Panc1 (cell line): ENCODE measurements around the gene SMIM22. TPM values are rescaled to one million over a fixed set of nuclear protein-coding genes. Genes with fewer than 3 reads are reported as not detected.

Experiments
- ATAC-seq: fragments of 200-7000 bp; cut with Tn5 transposase; 2 replicates; pipeline ENCODE4 v1.9.1; 2020; ENCODE audit warnings: mild to moderate bottlenecking, moderate library complexity
- BruUV-seq: library from RNA; stranded (reverse); fragments of 400-500 nt; replicated peaks from 2 replicates; lab custom pipeline; 2021; lab: Mats Ljungman, UMichigan
- CTCF ChIA-PET: fragments of 300-600 bp; sonication (Branson Sonifier 250); formaldehyde crosslinking; loops from one replicate; lab custom pipeline; 2022; ENCODE audit warnings: antibody characterized with exemption; lab: Charles Lee
- POLR2A ChIA-PET: fragments of 300-600 bp; sonication (Branson Sonifier 250); formaldehyde crosslinking; loops from one replicate; lab custom pipeline; 2022; ENCODE audit warnings: antibody characterized with exemption; lab: Charles Lee
- DNase-seq: peaks from one replicate; pipeline ENCODE4 v3.0.0-alpha.2; 2010; ENCODE audit warnings: low read depth, low spot score
- H3K27ac ChIP-seq: 2 replicates; pipeline ENCODE4 v1.5.1; 2011; ENCODE audit warnings: mild to moderate bottlenecking, low read length, inconsistent platforms
- H3K27me3 ChIP-seq: fragments of 200-500 bp; sonication (Bioruptor generic); 2 replicates; pipeline ENCODE4 v1.6.0; 2014; ENCODE audit warnings: low read length, inconsistent platforms; ENCODE audit not compliant: control insufficient read depth, insufficient read depth
- H3K36me3 ChIP-seq: fragments of 200-500 bp; sonication (Bioruptor generic); 2 replicates; pipeline ENCODE4 v1.5.1; 2014; ENCODE audit warnings: inconsistent platforms, mild to moderate bottlenecking, low read length, moderate library complexity; ENCODE audit not compliant: control insufficient read depth, insufficient read depth
- H3K4me1 ChIP-seq: 2 replicates; pipeline ENCODE4 v1.5.1; 2011; ENCODE audit warnings: inconsistent platforms, mild to moderate bottlenecking, low read length, moderate library complexity; ENCODE audit not compliant: control insufficient read depth, insufficient read depth
- H3K4me3 ChIP-seq, 2 experiments: 2 replicates each; pipeline ENCODE4 v1.5.1; 2011 to 2012; ENCODE audit warnings: low read depth in 2 of 2, low read length in 2 of 2, mild to moderate bottlenecking in 2 of 2, inconsistent platforms in 1 of 2, moderate library complexity in 1 of 2
- H3K9me3 ChIP-seq: fragments of 200-500 bp; sonication (Bioruptor generic); 2 replicates; pipeline ENCODE4 v1.5.1; 2014; ENCODE audit warnings: low read depth, mild to moderate bottlenecking, inconsistent platforms, low read length, moderate library complexity; ENCODE audit not compliant: control insufficient read depth, insufficient read depth
- POLR2AphosphoS5 ChIP-seq: IDR thresholded peaks from 2 replicates; pipeline ENCODE4 v1.6.1; 2012; ENCODE audit warnings: mild to moderate bottlenecking, low read depth, low read length, moderate library complexity
- SIN3A ChIP-seq: IDR thresholded peaks from 2 replicates; pipeline ENCODE4 v1.6.1; 2012; ENCODE audit warnings: low read depth, mild to moderate bottlenecking, low read length, moderate library complexity, borderline replicate concordance; ENCODE audit not compliant: insufficient read depth
- TCF7L2 ChIP-seq: IDR thresholded peaks from 2 replicates; pipeline ENCODE4 v1.6.1; 2011; ENCODE audit warnings: mild to moderate bottlenecking, low read depth, low read length, inconsistent platforms
- in situ Hi-C: cut with HindIII; loops from 2 replicates; pipeline ENCODE4 v1.10.0; 2016; ENCODE audit warnings: low sequenced_read_pairs, low pct_unique_long_range_greater_than_20kb
- intact Hi-C: fragments of 100-400 bp; cut with micrococcal nuclease; formaldehyde crosslinking; loops from one replicate; pipeline ENCODE4 v1.10.0; 2022; ENCODE audit not compliant: unreplicated experiment
- total RNA-seq: library from RNA; stranded (reverse); gene quantifications from one replicate; pipeline ENCODE4 v1.2.1, GENCODE V29; 2021; ENCODE audit not compliant: unreplicated experiment
- TF ChIP-seq, protein P1 (sequence below), 2 experiments: IDR thresholded peaks; 2 replicates each; pipeline ENCODE4 v1.6.1; 2011 to 2012; ENCODE audit warnings: low read depth in 2 of 2, control low read depth in 1 of 2, low read length in 1 of 2, mild to moderate bottlenecking in 1 of 2, moderate library complexity in 1 of 2; ENCODE audit not compliant: insufficient read depth in 1 of 2
- TF ChIP-seq, protein P2 (sequence below): fragments of 450-650 bp; IDR thresholded peaks from 2 replicates; pipeline ENCODE4 v1.5.1; 2017; ENCODE audit warnings: mild to moderate bottlenecking

SMIM22 gene
- total RNA-seq, 1 experiment from 2014 or later: not detected

DNA sequence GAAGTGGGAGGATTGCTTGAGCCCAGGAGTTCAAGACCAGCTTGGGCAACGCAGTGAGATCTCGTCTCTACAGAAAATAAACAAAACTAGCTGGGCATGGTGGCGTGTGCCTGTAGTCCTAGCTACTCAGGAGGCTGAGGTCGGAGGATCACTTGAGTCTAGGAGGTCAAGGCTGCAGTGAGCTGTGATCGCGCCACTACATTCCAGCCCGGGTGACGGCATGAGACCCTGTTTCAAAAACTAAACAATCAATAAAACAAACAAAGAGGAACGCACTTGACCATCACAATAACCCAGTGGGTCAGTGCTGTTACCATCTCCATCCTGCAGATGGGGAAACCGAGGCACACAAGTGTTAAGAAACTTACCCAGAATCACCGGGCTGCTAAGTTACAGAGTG lies 41.9 kb upstream of the SMIM22 start:
- ATAC-seq (no peak), DNase-seq (no peak)
- in situ Hi-C loops (no loop called here), intact Hi-C loops (no loop called here)
- no peaks in the 10 kb centered on the region for H3K4me1 ChIP-seq
- ChIA-PET POLR2A (no interaction called here), CTCF (no interaction called here)
- BruUV-seq: no TSS peak
- no peaks in the 10 kb centered on the region for H3K27me3 ChIP-seq
- H3K4me3 ChIP-seq: no peak overlapping the region
- H3K9me3 ChIP-seq: no peaks in the 10 kb centered on the region
- no peaks in the 10 kb centered on the region for H3K36me3 ChIP-seq
- TF ChIP-seq SIN3A (no peak), POLR2AphosphoS5 (no peak), TCF7L2 (no peak)
- TF ChIP-seq, protein P1, sequence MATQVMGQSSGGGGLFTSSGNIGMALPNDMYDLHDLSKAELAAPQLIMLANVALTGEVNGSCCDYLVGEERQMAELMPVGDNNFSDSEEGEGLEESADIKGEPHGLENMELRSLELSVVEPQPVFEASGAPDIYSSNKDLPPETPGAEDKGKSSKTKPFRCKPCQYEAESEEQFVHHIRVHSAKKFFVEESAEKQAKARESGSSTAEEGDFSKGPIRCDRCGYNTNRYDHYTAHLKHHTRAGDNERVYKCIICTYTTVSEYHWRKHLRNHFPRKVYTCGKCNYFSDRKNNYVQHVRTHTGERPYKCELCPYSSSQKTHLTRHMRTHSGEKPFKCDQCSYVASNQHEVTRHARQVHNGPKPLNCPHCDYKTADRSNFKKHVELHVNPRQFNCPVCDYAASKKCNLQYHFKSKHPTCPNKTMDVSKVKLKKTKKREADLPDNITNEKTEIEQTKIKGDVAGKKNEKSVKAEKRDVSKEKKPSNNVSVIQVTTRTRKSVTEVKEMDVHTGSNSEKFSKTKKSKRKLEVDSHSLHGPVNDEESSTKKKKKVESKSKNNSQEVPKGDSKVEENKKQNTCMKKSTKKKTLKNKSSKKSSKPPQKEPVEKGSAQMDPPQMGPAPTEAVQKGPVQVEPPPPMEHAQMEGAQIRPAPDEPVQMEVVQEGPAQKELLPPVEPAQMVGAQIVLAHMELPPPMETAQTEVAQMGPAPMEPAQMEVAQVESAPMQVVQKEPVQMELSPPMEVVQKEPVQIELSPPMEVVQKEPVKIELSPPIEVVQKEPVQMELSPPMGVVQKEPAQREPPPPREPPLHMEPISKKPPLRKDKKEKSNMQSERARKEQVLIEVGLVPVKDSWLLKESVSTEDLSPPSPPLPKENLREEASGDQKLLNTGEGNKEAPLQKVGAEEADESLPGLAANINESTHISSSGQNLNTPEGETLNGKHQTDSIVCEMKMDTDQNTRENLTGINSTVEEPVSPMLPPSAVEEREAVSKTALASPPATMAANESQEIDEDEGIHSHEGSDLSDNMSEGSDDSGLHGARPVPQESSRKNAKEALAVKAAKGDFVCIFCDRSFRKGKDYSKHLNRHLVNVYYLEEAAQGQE (IDR thresholded peaks at IDR 0.05; ENCODE audit: insufficient read depth in 1 of 2, low read depth in 2 of 2, low read length in 1 of 2): no peak
- TF ChIP-seq, protein P2, sequence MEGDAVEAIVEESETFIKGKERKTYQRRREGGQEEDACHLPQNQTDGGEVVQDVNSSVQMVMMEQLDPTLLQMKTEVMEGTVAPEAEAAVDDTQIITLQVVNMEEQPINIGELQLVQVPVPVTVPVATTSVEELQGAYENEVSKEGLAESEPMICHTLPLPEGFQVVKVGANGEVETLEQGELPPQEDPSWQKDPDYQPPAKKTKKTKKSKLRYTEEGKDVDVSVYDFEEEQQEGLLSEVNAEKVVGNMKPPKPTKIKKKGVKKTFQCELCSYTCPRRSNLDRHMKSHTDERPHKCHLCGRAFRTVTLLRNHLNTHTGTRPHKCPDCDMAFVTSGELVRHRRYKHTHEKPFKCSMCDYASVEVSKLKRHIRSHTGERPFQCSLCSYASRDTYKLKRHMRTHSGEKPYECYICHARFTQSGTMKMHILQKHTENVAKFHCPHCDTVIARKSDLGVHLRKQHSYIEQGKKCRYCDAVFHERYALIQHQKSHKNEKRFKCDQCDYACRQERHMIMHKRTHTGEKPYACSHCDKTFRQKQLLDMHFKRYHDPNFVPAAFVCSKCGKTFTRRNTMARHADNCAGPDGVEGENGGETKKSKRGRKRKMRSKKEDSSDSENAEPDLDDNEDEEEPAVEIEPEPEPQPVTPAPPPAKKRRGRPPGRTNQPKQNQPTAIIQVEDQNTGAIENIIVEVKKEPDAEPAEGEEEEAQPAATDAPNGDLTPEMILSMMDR: no peak
- no peak overlapping the region for H3K27ac ChIP-seq

GRCh38 chr16:4754865-4755264 lies 40.3 kb upstream of the SMIM22 start:
- H3K27me3 ChIP-seq: no peaks in the 10 kb centered on the region
- TF ChIP-seq SIN3A: no peak
- TF ChIP-seq, protein P1 (IDR thresholded peaks at IDR 0.05; ENCODE audit: insufficient read depth in 1 of 2, low read depth in 2 of 2, low read length in 1 of 2): no peak
- no peak for TF ChIP-seq POLR2AphosphoS5
- TF ChIP-seq TCF7L2: no peak
- H3K9me3 ChIP-seq: no peaks in the 10 kb centered on the region
- no peak for ATAC-seq
- DNase-seq: no peak
- intact Hi-C loops: no loop called here
- ChIA-PET POLR2A (no interaction called here), CTCF (no interaction called here)
- BruUV-seq: no TSS peak
- in situ Hi-C loops: no loop called here
- H3K4me3 ChIP-seq: no peak overlapping the region
- no peaks in the 10 kb centered on the region for H3K36me3 ChIP-seq
- no peak overlapping the region for H3K27ac ChIP-seq
- no peaks in the 10 kb centered on the region for H3K4me1 ChIP-seq
